H9 (cell line): ENCODE results near the gene TM9SF4. TPM values are rescaled to one million over a fixed set of nuclear protein-coding genes. Genes with fewer than 3 reads are reported as not detected.

Experiments
- DNase-seq: peaks from one replicate; pipeline ENCODE4 v3.0.0-alpha.2; 2017
- H2AFZ ChIP-seq: one replicate; pipeline ENCODE4 v1.6.1; 2013; ENCODE audit warnings: mild to moderate bottlenecking, low read length, control low read depth, moderate library complexity
- H2AK5ac ChIP-seq: 2 replicates; pipeline ENCODE4 v1.6.1; 2013; ENCODE audit warnings: low read length, control low read depth, mixed read lengths; ENCODE audit not compliant: insufficient read length
- H2BK120ac ChIP-seq: one replicate; pipeline ENCODE4 v1.6.1; 2013; ENCODE audit warnings: low read depth, mild to moderate bottlenecking, low read length, control low read depth, inconsistent platforms; ENCODE audit not compliant: poor library complexity, severe bottlenecking
- H2BK12ac ChIP-seq: 2 replicates; pipeline ENCODE4 v1.6.1; 2013; ENCODE audit warnings: low read length, control low read depth, mixed read lengths, low read depth; ENCODE audit not compliant: insufficient read length
- H2BK15ac ChIP-seq: 2 replicates; pipeline ENCODE4 v1.6.1; 2013; ENCODE audit warnings: low read depth, low read length, control low read depth
- H2BK20ac ChIP-seq: one replicate; pipeline ENCODE4 v1.6.1; 2013; ENCODE audit warnings: low read depth, mild to moderate bottlenecking, low read length, control low read depth, inconsistent platforms; ENCODE audit not compliant: poor library complexity, severe bottlenecking
- H2BK5ac ChIP-seq: 2 replicates; pipeline ENCODE4 v1.6.1; 2013; ENCODE audit warnings: low read length, control low read depth, mixed read lengths; ENCODE audit not compliant: insufficient read length
- H3K14ac ChIP-seq: 2 replicates; pipeline ENCODE4 v1.6.1; 2013; ENCODE audit warnings: low read length, control low read depth; ENCODE audit not compliant: insufficient read depth
- H3K18ac ChIP-seq: 2 replicates; pipeline ENCODE4 v1.6.1; 2013; ENCODE audit warnings: low read depth, mild to moderate bottlenecking, mixed read lengths, low read length, control low read depth; ENCODE audit not compliant: insufficient read length
- H3K23ac ChIP-seq: 2 replicates; pipeline ENCODE4 v1.6.1; 2013; ENCODE audit warnings: low read length, control low read depth, mixed read lengths, low read depth; ENCODE audit not compliant: insufficient read length
- H3K23me2 ChIP-seq: 2 replicates; pipeline ENCODE4 v1.6.1; 2013; ENCODE audit warnings: low read depth, mild to moderate bottlenecking, mixed read lengths, low read length, control low read depth; ENCODE audit not compliant: insufficient read length, poor library complexity, severe bottlenecking
- H3K27ac ChIP-seq: 2 replicates; pipeline ENCODE4 v1.5.1; 2013; ENCODE audit warnings: low read length, control low read depth, mixed read lengths, low read depth; ENCODE audit not compliant: insufficient read length
- H3K27me3 ChIP-seq: 2 replicates; pipeline ENCODE4 v1.6.1; 2013; ENCODE audit warnings: low read length, control low read depth, inconsistent platforms; ENCODE audit not compliant: insufficient read depth
- H3K4ac ChIP-seq: 2 replicates; pipeline ENCODE4 v1.6.1; 2013; ENCODE audit warnings: low read depth, mild to moderate bottlenecking, control low read depth, inconsistent platforms, low read length, moderate library complexity
- H3K4me1 ChIP-seq: 2 replicates; pipeline ENCODE4 v1.6.1; 2013; ENCODE audit warnings: low read length, control low read depth, inconsistent platforms; ENCODE audit not compliant: insufficient read depth
- H3K4me2 ChIP-seq: 2 replicates; pipeline ENCODE4 v1.6.1; 2013; ENCODE audit warnings: low read length, control low read depth, mixed read lengths; ENCODE audit not compliant: insufficient read length, insufficient read depth
- H3K56ac ChIP-seq: 2 replicates; pipeline ENCODE4 v1.6.1; 2013; ENCODE audit warnings: low read depth, mild to moderate bottlenecking, mixed read lengths, low read length, control low read depth; ENCODE audit not compliant: insufficient read length
- H3K79me1 ChIP-seq: 2 replicates; pipeline ENCODE4 v1.6.1; 2013; ENCODE audit warnings: low read depth, mild to moderate bottlenecking, moderate library complexity, low read length, control low read depth, inconsistent platforms; ENCODE audit not compliant: insufficient read depth, poor library complexity, severe bottlenecking
- H3K79me2 ChIP-seq: 2 replicates; pipeline ENCODE4 v1.6.1; 2013; ENCODE audit warnings: low read length, control low read depth, inconsistent platforms; ENCODE audit not compliant: insufficient read depth
- H3K9ac ChIP-seq: 2 replicates; pipeline ENCODE4 v1.6.1; 2013; ENCODE audit warnings: low read length, control low read depth, mixed read lengths; ENCODE audit not compliant: insufficient read length; ENCODE audit errors: extremely low read depth
- H3K9me3 ChIP-seq: one replicate; pipeline ENCODE4 v1.6.1; 2013; ENCODE audit warnings: low read depth, low read length, inconsistent platforms; ENCODE audit not compliant: control insufficient read depth
- H3T11ph ChIP-seq: one replicate; pipeline ENCODE4 v1.6.1; 2013; ENCODE audit warnings: mild to moderate bottlenecking, low read length, control low read depth, inconsistent platforms
- H4K20me1 ChIP-seq: one replicate; pipeline ENCODE4 v1.6.1; 2013; ENCODE audit not compliant: control insufficient read depth, insufficient read length, insufficient read depth
- H4K5ac ChIP-seq: 2 replicates; pipeline ENCODE4 v1.6.1; 2013; ENCODE audit warnings: low read depth, mild to moderate bottlenecking, mixed read lengths, low read length, control low read depth; ENCODE audit not compliant: insufficient read length
- H4K8ac ChIP-seq: replicated peaks from 2 replicates; pipeline ENCODE4 v1.6.1; 2013; ENCODE audit warnings: low read length, control low read depth, mixed read lengths, low read depth; ENCODE audit not compliant: insufficient read length
- H4K91ac ChIP-seq: 2 replicates; pipeline ENCODE4 v1.6.1; 2013; ENCODE audit warnings: low read depth, mild to moderate bottlenecking, moderate library complexity, mixed read lengths, low read length, control low read depth; ENCODE audit not compliant: insufficient read length
- H3K27ac Mint-ChIP-seq, 3 experiments: 2 replicates in 2 of 3; 3 replicates in 1 of 3; pipeline ENCODE4 v1.8.0; 2020 to 2021; ENCODE audit warnings: mixed read lengths in 3 of 3, mild to moderate bottlenecking in 1 of 3, moderate library complexity in 1 of 3
- H3K27me3 Mint-ChIP-seq: 2 replicates; pipeline ENCODE4 v1.8.0; 2021; ENCODE audit warnings: low read depth, mild to moderate bottlenecking, moderate library complexity, mixed read lengths
- H3K36me3 Mint-ChIP-seq, 3 experiments: 2 replicates in 2 of 3; 3 replicates in 1 of 3; pipeline ENCODE4 v1.8.0; 2020 to 2021; ENCODE audit warnings: low read depth in 3 of 3, mixed read lengths in 3 of 3; ENCODE audit not compliant: insufficient read depth in 1 of 3
- H3K4me1 Mint-ChIP-seq, 2 experiments: 2 replicates each; pipeline ENCODE4 v1.8.0; 2020; ENCODE audit warnings: mixed read lengths in 2 of 2
- H3K4me3 Mint-ChIP-seq, 2 experiments: 2 replicates in 1 of 2; 3 replicates in 1 of 2; pipeline ENCODE4 v1.8.0; 2020 to 2021; ENCODE audit warnings: mild to moderate bottlenecking in 2 of 2, mixed read lengths in 2 of 2, moderate library complexity in 1 of 2
- H3K9me3 Mint-ChIP-seq, 2 experiments: 2 replicates in 1 of 2; 3 replicates in 1 of 2; pipeline ENCODE4 v1.8.0; 2020; ENCODE audit warnings: mild to moderate bottlenecking in 2 of 2, mixed read lengths in 2 of 2, moderate library complexity in 1 of 2
- WGBS: extraction: QIAGEN DNeasy Blood & Tissue Kit; methylation state at CpG from one replicate; pipeline ENCODE4 v1.1.7; 2013; ENCODE audit warnings: missing lambda C conversion rate, low lambda C conversion rate, mixed read lengths; ENCODE audit not compliant: insufficient read length; ENCODE audit errors: extremely low coverage; 5-methylcytosine and 5-hydroxymethylcytosine counted together
- total RNA-seq: library from RNA; stranded (reverse); gene quantifications from 2 replicates; pipeline ENCODE4 v1.2.1, GENCODE V29; 2021
- TF ChIP-seq, protein P1 (sequence below): fragments of 200-600 bp; sonication (generic); conservative IDR thresholded peaks from 3 replicates; pipeline ENCODE4 v1.8.0; 2021; ENCODE audit warnings: antibody characterized with exemption, mild to moderate bottlenecking

TM9SF4 gene
- total RNA-seq, 1 experiment from 2014 or later = 62.3 TPM

DNA sequence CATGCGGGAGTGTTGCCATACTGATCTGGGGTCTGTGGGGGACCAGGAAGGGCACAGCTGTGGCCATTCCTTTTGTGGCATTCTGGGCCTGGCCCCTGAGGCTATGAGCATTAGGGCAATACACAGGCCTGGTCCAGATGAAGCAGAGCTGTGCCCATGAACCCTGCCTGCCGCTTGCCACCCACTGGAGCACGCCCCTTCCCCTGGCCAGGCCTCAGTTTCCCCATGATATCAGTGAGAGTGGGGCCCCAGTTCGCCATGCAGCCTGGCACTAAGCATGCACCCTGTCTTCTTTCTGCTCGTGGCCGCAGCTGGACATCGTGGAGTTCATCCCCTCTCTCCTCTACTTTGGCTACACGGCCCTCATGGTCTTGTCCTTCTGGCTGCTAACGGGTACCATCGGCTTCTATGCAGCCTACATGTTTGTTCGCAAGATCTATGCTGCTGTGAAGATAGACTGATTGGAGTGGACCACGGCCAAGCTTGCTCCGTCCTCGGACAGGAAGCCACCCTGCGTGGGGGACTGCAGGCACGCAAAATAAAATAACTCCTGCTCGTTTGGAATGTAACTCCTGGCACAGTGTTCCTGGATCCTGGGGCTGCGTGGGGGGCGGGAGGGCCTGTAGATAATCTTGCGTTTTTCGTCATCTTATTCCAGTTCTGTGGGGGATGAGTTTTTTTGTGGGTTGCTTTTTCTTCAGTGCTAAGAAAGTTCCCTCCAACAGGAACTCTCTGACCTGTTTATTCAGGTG is 55.6 kb downstream of the TM9SF4 start:
- H2BK12ac ChIP-seq = no peak overlapping the region
- H3K79me1 ChIP-seq = no peaks in the 10 kb centered on the region
- no peak overlapping the region for H2BK120ac ChIP-seq
- Mint-ChIP-seq H3K9me3 (no peaks in the 10 kb centered on the region), H3K4me3 (no peak overlapping the region), H3K27me3 (no peaks in the 10 kb centered on the region), H3K36me3 (peaks cover 28 to 64% (median 54%) of the 10 kb centered on the region in 3 experiments; a peak in 6 of 7 replicates), H3K27ac (peak overlapping the region in 2 of 3 experiments; percentile 53 to 76; a peak in 3 of 7 replicates), H3K4me1 (peaks cover 8 to 9% of the 10 kb centered on the region in 2 experiments)
- H3K23me2 ChIP-seq = no peaks in the 10 kb centered on the region
- H2AK5ac ChIP-seq = no peak overlapping the region
- no peak overlapping the region for H4K5ac ChIP-seq
- no peak overlapping the region for H3K9ac ChIP-seq
- no peaks in the 10 kb centered on the region for H3K9me3 ChIP-seq
- H3K79me2 ChIP-seq = no peaks in the 10 kb centered on the region
- H3K56ac ChIP-seq = no peak overlapping the region
- no peak overlapping the region for H2BK20ac ChIP-seq
- no peak for DNase-seq
- no peak overlapping the region for H2BK5ac ChIP-seq
- no peaks in the 10 kb centered on the region; the same call in 1 of the 2 replicates for H3K4me1 ChIP-seq
- H3K14ac ChIP-seq = no peak overlapping the region
- H4K8ac ChIP-seq = no peak overlapping the region
- no peak overlapping the region for H3T11ph ChIP-seq
- H2AFZ ChIP-seq = no peak overlapping the region
- H4K20me1 ChIP-seq = no peaks in the 10 kb centered on the region
- H3K23ac ChIP-seq = no peak overlapping the region
- no peak overlapping the region for H3K4ac ChIP-seq
- TF ChIP-seq, protein P1, sequence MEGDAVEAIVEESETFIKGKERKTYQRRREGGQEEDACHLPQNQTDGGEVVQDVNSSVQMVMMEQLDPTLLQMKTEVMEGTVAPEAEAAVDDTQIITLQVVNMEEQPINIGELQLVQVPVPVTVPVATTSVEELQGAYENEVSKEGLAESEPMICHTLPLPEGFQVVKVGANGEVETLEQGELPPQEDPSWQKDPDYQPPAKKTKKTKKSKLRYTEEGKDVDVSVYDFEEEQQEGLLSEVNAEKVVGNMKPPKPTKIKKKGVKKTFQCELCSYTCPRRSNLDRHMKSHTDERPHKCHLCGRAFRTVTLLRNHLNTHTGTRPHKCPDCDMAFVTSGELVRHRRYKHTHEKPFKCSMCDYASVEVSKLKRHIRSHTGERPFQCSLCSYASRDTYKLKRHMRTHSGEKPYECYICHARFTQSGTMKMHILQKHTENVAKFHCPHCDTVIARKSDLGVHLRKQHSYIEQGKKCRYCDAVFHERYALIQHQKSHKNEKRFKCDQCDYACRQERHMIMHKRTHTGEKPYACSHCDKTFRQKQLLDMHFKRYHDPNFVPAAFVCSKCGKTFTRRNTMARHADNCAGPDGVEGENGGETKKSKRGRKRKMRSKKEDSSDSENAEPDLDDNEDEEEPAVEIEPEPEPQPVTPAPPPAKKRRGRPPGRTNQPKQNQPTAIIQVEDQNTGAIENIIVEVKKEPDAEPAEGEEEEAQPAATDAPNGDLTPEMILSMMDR = no peak
- H4K91ac ChIP-seq = no peak overlapping the region
- H3K27me3 ChIP-seq = no peaks in the 10 kb centered on the region
- H3K27ac ChIP-seq = no peak overlapping the region
- no peak overlapping the region for H3K18ac ChIP-seq
- no CpG with 5 or more reads among the region's 21 CpGs for WGBS
- H2BK15ac ChIP-seq = no peak overlapping the region
- H3K4me2 ChIP-seq = no peak overlapping the region
